HK-2 (cell line): ENCODE results near the gene S100Z.

Source experiments
- DNase-seq: peaks from one replicate; pipeline ENCODE4 v3.0.0-alpha.2; 2018; ENCODE audit not compliant: unreplicated experiment

Gene S100Z

DNA sequence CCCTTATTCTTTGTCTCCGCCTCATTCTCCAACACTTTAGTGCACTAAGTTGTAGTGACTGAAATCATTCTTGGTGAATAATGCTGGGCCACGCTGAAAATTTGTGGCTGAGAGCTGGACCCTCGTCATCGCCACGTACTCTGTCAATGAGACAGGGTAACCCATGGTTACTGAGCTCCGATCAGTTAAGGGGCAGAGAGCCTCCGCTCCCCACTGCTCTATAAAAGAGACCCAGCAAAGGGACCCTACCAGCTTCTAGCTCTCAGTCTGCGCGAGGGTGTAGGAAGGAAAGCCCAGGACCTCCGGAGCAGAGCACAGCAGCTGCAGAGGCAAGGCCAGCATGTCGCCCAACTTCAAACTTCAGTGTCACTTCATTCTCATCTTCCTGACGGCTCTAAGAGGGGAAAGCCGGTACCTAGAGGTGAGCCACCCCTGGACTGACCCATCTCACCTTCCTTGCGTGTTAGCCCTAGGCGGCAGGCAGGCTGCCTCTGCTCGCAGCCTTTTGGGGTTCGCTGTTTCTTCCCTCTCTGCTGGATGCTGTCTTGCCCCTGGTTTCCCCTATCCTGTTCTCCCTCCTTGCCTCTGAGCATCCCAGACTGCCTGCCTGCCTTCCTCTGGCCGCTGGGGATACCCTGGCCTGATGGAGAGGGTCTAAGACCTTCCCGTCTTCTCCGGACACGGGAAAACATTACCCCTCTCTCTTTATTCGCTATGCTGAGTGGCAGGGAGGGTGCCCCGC, 103.2 kb downstream of the S100Z start, which contains the start of gene CRHBP:
Gene CRHBP (plus strand): TSS at position 251 of the 742 bp plus-strand sequence. CDS start 90 bp downstream, at position 341.
- no peak for DNase-seq

DNA sequence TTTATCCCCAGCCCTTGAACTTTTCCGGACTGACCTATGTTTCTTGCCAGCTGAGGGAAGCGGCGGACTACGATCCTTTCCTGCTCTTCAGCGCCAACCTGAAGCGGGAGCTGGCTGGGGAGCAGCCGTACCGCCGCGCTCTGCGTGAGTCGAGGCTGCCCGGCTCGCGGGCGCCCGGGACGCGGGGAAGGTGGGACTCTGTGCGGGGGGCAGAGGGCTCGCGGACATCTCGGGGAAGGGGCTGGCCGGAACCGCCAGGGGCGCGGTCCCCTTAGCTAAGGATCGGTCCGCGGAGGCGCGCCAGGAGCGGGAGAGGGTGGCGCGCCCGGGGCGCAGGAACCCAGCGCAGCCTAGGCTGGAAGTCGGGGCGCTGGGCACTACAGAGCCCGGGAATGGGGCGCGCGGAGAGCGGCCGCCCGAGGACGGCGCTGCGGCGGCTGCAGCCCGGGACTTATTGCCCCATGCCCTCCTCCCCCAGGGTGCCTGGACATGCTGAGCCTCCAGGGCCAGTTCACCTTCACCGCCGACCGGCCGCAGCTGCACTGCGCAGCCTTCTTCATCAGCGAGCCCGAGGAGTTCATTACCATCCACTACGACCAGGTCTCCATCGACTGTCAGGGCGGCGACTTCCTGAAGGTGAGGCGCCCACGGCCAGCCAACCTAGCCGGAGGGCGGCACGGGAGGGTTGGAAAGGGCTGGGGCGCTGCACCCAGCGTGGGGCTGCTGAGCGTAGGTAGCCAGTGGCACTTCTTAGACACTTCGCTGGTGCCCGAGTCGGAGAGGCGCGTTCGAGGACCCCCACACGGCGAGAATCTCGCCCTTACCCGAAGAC, 104.0 kb downstream of the S100Z start:
- DNase-seq = no peak

DNA sequence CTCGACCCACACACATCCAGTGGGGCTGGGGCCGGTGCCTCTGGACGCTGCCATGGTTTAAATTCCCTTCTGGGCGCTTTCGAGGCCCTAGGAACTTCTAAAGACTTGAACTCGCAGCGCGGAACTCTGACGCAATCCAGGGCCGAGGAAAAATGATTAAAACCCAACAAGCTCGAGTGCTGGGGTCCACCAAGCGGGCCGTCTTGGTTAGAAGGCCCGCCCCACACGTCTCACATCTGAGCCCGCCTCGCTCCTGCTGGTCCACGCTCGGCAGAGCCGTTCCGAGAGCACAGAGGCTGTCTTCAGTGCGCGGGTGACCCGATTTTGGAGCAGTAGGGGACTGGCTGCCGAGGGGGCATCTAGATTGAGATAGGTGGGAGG, 104.6 kb downstream of the S100Z start:
- no peak for DNase-seq

DNA sequence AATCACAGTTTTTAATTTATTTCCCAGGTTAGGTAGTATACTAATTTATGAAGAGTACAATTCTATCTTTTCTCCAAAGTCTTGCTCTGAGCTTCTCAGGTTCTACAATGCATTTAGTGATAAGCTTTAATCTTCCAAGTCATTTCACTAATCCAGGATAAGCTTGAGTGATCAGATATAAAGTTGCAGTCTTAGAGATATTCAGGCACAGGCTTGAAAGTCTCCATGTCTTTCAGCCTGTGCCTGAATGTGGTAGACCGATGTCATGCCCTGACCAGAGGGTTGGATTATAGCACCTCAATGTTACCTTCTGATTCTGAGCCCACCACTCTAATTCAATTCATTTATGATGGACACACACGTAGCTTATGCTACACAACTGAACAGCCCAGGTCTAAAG, 106.2 kb downstream of the S100Z start:
- no peak for DNase-seq

DNA sequence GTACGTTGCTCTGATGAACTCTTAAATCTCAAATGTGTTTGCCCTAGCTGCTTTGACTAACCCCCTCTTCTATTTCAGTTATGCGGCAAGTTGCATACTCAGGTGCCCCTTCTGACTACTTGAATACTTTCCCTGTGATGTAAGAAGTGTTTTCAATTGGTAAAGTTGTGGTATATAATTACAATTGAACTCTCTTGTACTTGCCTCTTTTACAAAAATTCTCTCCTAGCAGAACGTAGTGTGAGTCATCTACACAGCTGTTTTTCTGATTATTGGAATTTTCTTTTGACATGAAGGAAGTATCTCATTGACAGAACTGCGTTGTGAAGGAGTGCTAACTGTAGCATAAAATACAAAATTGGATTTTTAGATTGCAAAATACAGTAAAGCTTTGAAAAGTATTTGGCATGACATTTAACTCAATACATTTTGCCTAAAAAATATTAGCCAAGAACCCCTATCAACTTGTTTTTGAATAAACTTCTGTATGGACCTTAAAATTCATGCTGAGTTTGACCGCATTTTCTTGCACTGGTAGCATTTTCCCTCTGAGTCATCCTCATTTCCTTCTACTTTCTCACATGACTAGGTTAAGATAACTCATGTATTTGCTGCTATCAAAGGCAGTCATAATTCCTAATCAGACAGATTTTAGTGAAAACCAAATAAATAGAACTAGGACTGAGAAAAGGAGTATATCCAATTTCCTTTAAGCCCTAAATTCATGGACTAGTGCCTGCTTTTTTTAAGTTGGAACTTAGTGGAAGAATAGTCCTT, 109.4 kb downstream of the S100Z start:
- DNase-seq = no peak

DNA sequence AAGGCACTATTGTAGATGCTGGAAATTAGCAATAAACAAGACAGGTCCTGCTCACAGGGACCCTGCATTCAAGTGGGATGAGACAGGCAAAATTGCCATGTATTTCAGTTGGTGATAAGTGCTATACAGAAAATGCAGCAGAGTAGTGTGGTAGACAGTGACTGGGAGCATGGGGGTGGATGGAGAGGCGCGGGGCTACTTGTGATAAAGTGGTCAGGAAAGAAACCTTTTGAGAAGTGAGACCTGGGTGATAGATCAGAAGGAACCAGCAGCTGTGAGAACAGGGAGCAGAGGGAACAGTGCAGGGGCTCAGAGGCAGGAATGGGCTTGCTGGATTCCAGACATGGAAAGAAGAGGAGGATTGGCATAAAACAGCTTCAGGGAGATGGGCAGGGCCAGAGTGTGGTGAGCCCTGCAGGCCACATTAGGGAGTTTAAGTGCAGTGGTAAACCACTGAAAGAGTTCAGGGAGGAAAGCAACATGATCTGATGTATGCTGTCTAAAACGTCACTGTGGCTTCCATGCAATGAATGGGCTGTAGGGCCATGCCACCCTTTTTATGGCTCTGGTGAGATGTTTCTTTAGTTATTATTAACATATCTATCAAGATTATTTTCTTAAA, 110.3 kb downstream of the S100Z start:
- DNase-seq = peak; percentile 2

DNA sequence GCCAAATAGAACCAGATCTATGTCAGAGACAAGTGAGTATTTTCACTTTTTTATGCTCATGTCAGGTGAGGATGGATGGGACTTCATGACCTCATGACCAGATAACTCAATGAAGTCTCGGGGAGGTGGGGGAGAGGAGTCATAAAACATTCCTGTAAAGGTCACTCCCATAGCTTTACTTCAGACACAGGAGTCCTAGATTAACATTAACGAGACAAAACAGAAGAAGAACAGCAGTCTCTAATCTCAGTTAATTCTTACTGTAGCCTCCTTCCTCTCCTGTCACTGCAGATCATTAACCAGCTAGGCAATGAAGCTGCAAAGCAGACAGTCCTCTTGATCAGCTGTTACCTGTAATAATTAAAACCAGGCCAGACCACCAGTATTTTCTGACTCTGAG, 114.2 kb downstream of the S100Z start:
- DNase-seq = no peak
